ENCODE results near the gene BCAS1.

DNA sequence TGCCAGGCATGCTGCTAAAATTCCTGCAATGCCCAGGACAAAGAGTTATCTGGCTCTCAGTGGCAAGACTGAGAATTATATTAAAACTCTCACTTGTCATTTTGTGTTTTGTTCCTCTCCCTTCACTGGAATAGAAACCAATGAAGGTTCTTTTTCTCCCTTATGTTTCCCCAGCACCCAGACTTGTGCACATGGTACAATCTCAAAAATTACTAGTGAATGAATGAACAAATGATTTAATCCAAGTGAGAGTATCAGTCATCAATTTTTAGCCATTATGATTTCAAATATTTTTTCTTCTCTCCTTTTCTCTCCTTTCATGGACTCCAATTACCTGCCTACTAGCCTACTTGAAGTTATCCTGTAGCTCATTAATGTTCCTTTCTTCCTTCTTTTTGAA lies 70.1 kb downstream of the BCAS1 start:
- TF ChIP-seq POLR2A (IDR thresholded peaks at IDR 0.05): no peak
- TF ChIP-seq, protein P1, sequence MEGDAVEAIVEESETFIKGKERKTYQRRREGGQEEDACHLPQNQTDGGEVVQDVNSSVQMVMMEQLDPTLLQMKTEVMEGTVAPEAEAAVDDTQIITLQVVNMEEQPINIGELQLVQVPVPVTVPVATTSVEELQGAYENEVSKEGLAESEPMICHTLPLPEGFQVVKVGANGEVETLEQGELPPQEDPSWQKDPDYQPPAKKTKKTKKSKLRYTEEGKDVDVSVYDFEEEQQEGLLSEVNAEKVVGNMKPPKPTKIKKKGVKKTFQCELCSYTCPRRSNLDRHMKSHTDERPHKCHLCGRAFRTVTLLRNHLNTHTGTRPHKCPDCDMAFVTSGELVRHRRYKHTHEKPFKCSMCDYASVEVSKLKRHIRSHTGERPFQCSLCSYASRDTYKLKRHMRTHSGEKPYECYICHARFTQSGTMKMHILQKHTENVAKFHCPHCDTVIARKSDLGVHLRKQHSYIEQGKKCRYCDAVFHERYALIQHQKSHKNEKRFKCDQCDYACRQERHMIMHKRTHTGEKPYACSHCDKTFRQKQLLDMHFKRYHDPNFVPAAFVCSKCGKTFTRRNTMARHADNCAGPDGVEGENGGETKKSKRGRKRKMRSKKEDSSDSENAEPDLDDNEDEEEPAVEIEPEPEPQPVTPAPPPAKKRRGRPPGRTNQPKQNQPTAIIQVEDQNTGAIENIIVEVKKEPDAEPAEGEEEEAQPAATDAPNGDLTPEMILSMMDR (IDR thresholded peaks at IDR 0.05): no peak
